GM23338 (cell line): ENCODE data around the gene NUDT21. TPM values are rescaled to one million over a fixed set of nuclear protein-coding genes. Genes with fewer than 3 reads are reported as not detected.

Experiments
- ATAC-seq: fragments of 200-7000 bp; cut with Tn5 transposase; 3 replicates; pipeline ENCODE4 v1.9.1; 2020
- DNase-seq: peaks from one replicate; pipeline ENCODE4 v3.0.0-alpha.2; 2015; ENCODE audit warnings: low spot score
- H2AFZ ChIP-seq: fragments of 200-600 bp; sonication (generic); 2 replicates; pipeline ENCODE4 v1.8.0; 2016; ENCODE audit warnings: antibody characterized with exemption, mild to moderate bottlenecking, moderate library complexity
- H3F3A ChIP-seq: fragments of 200-600 bp; sonication (generic); replicated peaks from 2 replicates; pipeline ENCODE4 v1.8.0; 2017; ENCODE audit warnings: antibody characterized with exemption, mixed run types, low read depth
- H3K27ac ChIP-seq: fragments of 200-600 bp; sonication (generic); 2 replicates; pipeline ENCODE4 v1.6.1; 2016; ENCODE audit warnings: low read depth
- H3K27me3 ChIP-seq: fragments of 200-600 bp; sonication (generic); 2 replicates; pipeline ENCODE4 v1.8.0; 2016; ENCODE audit warnings: mild to moderate bottlenecking, mixed run types, moderate library complexity; ENCODE audit not compliant: insufficient read depth
- H3K36me3 ChIP-seq: fragments of 200-600 bp; sonication (generic); 2 replicates; pipeline ENCODE4 v1.8.0; 2016; ENCODE audit warnings: mild to moderate bottlenecking; ENCODE audit not compliant: insufficient read depth
- H3K4me1 ChIP-seq: fragments of 200-600 bp; sonication (generic); 2 replicates; pipeline ENCODE4 v1.8.0; 2016; ENCODE audit warnings: mild to moderate bottlenecking, moderate library complexity; ENCODE audit not compliant: insufficient read depth
- H3K4me2 ChIP-seq: fragments of 200-600 bp; sonication (generic); 2 replicates; pipeline ENCODE4 v1.7.1; 2017; ENCODE audit warnings: mixed run types
- H3K4me3 ChIP-seq: fragments of 200-600 bp; sonication (generic); 2 replicates; pipeline ENCODE4 v1.6.1; 2016; ENCODE audit warnings: mixed run types
- H3K79me2 ChIP-seq: fragments of 200-600 bp; sonication (generic); replicated peaks from 2 replicates; pipeline ENCODE4 v1.8.0; 2017; ENCODE audit warnings: mild to moderate bottlenecking; ENCODE audit not compliant: insufficient read depth
- H3K9me2 ChIP-seq: fragments of 200-600 bp; sonication (generic); 2 replicates; pipeline ENCODE4 v1.8.0; 2017; ENCODE audit not compliant: insufficient read depth
- H4K20me1 ChIP-seq: fragments of 200-600 bp; sonication (generic); replicated peaks from 2 replicates; pipeline ENCODE4 v1.8.0; 2017; ENCODE audit warnings: mild to moderate bottlenecking; ENCODE audit not compliant: insufficient read depth
- H3K27ac Mint-ChIP-seq: 2 replicates; pipeline ENCODE4 v1.8.0; 2020; ENCODE audit warnings: inconsistent platforms, mild to moderate bottlenecking, moderate library complexity, mixed read lengths
- H3K27me3 Mint-ChIP-seq: 3 replicates; pipeline ENCODE4 v1.8.0; 2022; ENCODE audit warnings: low read depth, mild to moderate bottlenecking, moderate library complexity, mixed read lengths, inconsistent platforms; ENCODE audit not compliant: insufficient read depth, poor library complexity
- H3K36me3 Mint-ChIP-seq: 3 replicates; pipeline ENCODE4 v1.8.0; 2021; ENCODE audit warnings: low read depth, mild to moderate bottlenecking, inconsistent platforms, moderate library complexity, mixed read lengths
- H3K4me1 Mint-ChIP-seq: 3 replicates; pipeline ENCODE4 v1.8.0; 2020; ENCODE audit warnings: mild to moderate bottlenecking, inconsistent platforms, mixed read lengths
- H3K4me3 Mint-ChIP-seq: 3 replicates; pipeline ENCODE4 v1.8.0; 2021; ENCODE audit warnings: moderate library complexity, mild to moderate bottlenecking, inconsistent platforms, mixed read lengths
- H3K9me3 Mint-ChIP-seq: 3 replicates; pipeline ENCODE4 v1.8.0; 2020; ENCODE audit warnings: moderate library complexity, mild to moderate bottlenecking, inconsistent platforms, mixed read lengths
- CTCF ChIP-seq, 2 experiments: fragments of 200-600 bp in 1 of 2; sonication (generic) in 1 of 2; conservative IDR thresholded peaks; 2 replicates each; pipeline versions ENCODE4 v1.5.1 to v1.6.1; 2016 to 2017; ENCODE audit warnings: antibody characterized with exemption in 2 of 2, low read depth in 2 of 2, mild to moderate bottlenecking in 2 of 2, moderate library complexity in 1 of 2
- ETS1 ChIP-seq: IDR thresholded peaks from 2 replicates; pipeline ENCODE4 v1.6.1; 2016; ENCODE audit warnings: antibody characterized with exemption
- ZNF114 ChIP-seq: fragments of 250-450 bp; sonication (Bioruptor Pico); IDR thresholded peaks from 2 replicates; pipeline ENCODE4 v1.5.0; 2020; ENCODE audit warnings: mild to moderate bottlenecking, moderate library complexity
- ZNF331 ChIP-seq: fragments of 250-450 bp; sonication (Bioruptor Pico); IDR thresholded peaks from 2 replicates; pipeline ENCODE4 v1.5.0; 2020; ENCODE audit warnings: low read depth, mild to moderate bottlenecking, moderate library complexity
- ZNF462 ChIP-seq: fragments of 250-450 bp; sonication (Bioruptor Pico); IDR thresholded peaks from 2 replicates; pipeline ENCODE4 v1.5.0; 2020; ENCODE audit warnings: mild to moderate bottlenecking, moderate library complexity
- polyA plus RNA-seq: library from polyadenylated mRNA; unstranded; fragments of >200 nt; fragmentation: Nextera tagmentation; extraction: Ambion mirVana; gene quantifications from 2 replicates; pipeline ENCODE4 v1.2.1, GENCODE V29; 2016
- total RNA-seq: library from RNA; depleted of rRNA; stranded (reverse); fragments of >200 nt; shearing (Covaris generic); gene quantifications from 2 replicates; pipeline ENCODE4 v1.2.3, GENCODE V29; 2014

Gene NUDT21
- total and polyA plus RNA-seq, 2 experiments from 2014 or later = 83.4 to 132 TPM

GRCh38 chr16:56419740-56420548, 31.2 kb downstream of the NUDT21 start:
- H3K4me1 ChIP-seq = peaks cover 43% of the 10 kb centered on the region
- no peak overlapping the region for H3K4me2 ChIP-seq
- TF ChIP-seq ZNF331 (CRISPR knock-in tag) (no peak), ZNF462 (CRISPR knock-in tag) (no peak), ETS1 (no peak), ZNF114 (no peak), CTCF (conservative IDR thresholded peaks at IDR 0.05; ENCODE audit: low read depth in 2 of 2) (peak; percentile 32 to 47; a peak in 3 of 4 replicates)
- H3K27ac ChIP-seq = no peak overlapping the region
- H3K36me3 ChIP-seq = no peaks in the 10 kb centered on the region
- H3K79me2 ChIP-seq = peaks cover 91% of the 10 kb centered on the region
- Mint-ChIP-seq H3K4me1 (peaks cover 43% of the 10 kb centered on the region), H3K9me3 (no peaks in the 10 kb centered on the region), H3K36me3 (no peaks in the 10 kb centered on the region), H3K27me3 (peaks cover 21% of the 10 kb centered on the region), H3K4me3 (no peak overlapping the region), H3K27ac (no peak overlapping the region)
- no peaks in the 10 kb centered on the region for H3F3A ChIP-seq
- H4K20me1 ChIP-seq = peaks cover 23% of the 10 kb centered on the region
- H2AFZ ChIP-seq = no peak overlapping the region
- DNase-seq (peak; percentile 4), ATAC-seq (no peak)
- peaks cover 3% of the 10 kb centered on the region; the same call in 1 of the 2 replicates for H3K9me2 ChIP-seq
- H3K4me3 ChIP-seq = no peak overlapping the region
- H3K27me3 ChIP-seq = peaks cover 15% of the 10 kb centered on the region
